Thyroid gland (tissue), 4 donors: Measurements from ENCODE around the gene ODAD3. TPM values are rescaled to one million over a fixed set of nuclear protein-coding genes. Genes with fewer than 3 reads are reported as not detected.

ENCODE experiments used
- DNase-seq, 2 donors: peaks; one replicate each; pipeline ENCODE4 v3.0.0-alpha.2; 2019
- H3K27ac ChIP-seq, 3 donors: fragments of 200-600 bp; sonication (generic); 1 replicate in 2 of 3; 2 replicates in 1 of 3; pipeline ENCODE4 v1.5.1; 2016 to 2019; ENCODE audit warnings: mild to moderate bottlenecking in 1 of 3, moderate library complexity in 1 of 3
- H3K27me3 ChIP-seq: fragments of 200-600 bp; sonication (generic); one replicate; pipeline ENCODE4 v1.5.1; 2019
- H3K36me3 ChIP-seq, 2 donors: fragments of 200-600 bp; sonication (generic); one replicate each; pipeline ENCODE4 v1.5.1; 2016 to 2019
- H3K4me1 ChIP-seq, 2 donors: fragments of 200-600 bp; sonication (generic); one replicate each; pipeline ENCODE4 v1.5.1; 2017 to 2019
- H3K4me3 ChIP-seq, 3 donors: fragments of 200-600 bp; sonication (generic); replicated peaks in 1 of 3; 1 replicate in 2 of 3; 2 replicates in 1 of 3; pipeline ENCODE4 v1.5.1; 2016; ENCODE audit warnings: mild to moderate bottlenecking in 1 of 3
- H3K9me3 ChIP-seq: fragments of 200-600 bp; sonication (generic); one replicate; pipeline ENCODE4 v1.5.1; 2017
- CTCF ChIP-seq, 6 experiments: fragments of 200-600 bp in 3 of 6; fragments of 450-650 bp in 3 of 6; sonication (generic) in 3 of 6; IDR thresholded peaks; one replicate each; pipeline ENCODE4 v1.5.1; 2016 to 2019; ENCODE audit warnings: antibody characterized with exemption in 6 of 6, mild to moderate bottlenecking in 2 of 6, inconsistent platforms in 1 of 6, moderate library complexity in 1 of 6
- POLR2A ChIP-seq, 2 donors: fragments of 450-650 bp; IDR thresholded peaks; one replicate each; pipeline ENCODE4 v1.6.1; 2017; ENCODE audit warnings: antibody characterized with exemption in 2 of 2, mild to moderate bottlenecking in 2 of 2, moderate library complexity in 1 of 2
- WGBS, 2 donors: methylation state at CpG; one replicate each; pipeline ENCODE4 v1.1.5; 2017; 5-methylcytosine and 5-hydroxymethylcytosine counted together
- intact Hi-C: fragments of 100-400 bp; cut with DNase I; formaldehyde crosslinking; loops from one replicate; pipeline ENCODE4 v1.15.1; 2023
- total RNA-seq, 4 donors: library from RNA; depleted of rRNA; stranded (reverse); fragments of >200 nt; gene quantifications; one replicate each; pipeline ENCODE4 v1.2.3, GENCODE V29; 2016

The ODAD3 gene
- total RNA-seq = 1 to 10 TPM in 3 of 4 donors, under 1 TPM in 1; 0.96 to 6.8 (median 3.8) TPM

DNA sequence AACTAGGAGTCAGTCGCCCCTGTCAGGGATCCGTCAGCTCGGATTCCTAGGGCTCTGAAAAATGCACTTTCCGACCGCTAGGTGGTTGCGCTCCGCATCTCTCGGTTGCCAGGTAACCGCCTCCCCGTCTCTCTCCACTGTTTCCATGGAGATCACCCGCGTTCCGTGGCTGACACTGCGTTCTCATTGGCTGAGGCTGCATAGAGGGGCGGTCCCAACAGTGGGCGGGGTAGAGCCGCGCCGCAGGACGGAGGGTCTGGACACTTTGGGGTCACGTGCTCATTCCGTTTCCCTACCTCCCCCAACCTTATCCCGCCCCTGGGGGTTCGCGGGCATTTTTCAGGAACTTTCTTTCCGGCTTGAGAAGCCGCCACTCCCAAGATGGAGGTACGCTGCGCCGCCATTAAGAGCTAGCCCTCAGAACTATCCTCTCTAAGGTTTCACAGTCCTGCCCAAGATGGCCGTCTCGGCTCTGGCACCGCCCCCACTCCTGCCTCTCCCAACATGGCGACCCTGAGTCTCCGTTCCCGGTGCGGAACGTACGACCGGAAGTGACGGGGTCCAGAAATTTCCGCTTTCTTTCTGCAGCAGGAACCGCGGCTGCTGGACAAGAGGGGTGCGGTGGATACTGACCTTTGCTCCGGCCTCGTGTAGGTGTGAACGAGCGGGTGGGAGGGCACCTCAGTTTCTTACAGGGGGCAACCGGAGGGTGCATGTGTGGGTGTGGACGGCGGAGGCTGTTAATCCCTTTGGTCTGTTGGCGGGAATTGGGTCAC lies at the start of gene ODAD3, which contains the start of gene PRKCSH:
TSS of gene ODAD3 (minus strand) at position 65 of the 776 bp plus-strand sequence. CDS start 105 bp downstream, outside the sequence.
TSS of gene PRKCSH (plus strand) at position 579 of the 776 bp plus-strand sequence. CDS start 483 bp downstream, outside the sequence.
- peak in 1 of 2 donors; percentile 66 for TF ChIP-seq POLR2A (IDR thresholded peaks at IDR 0.05)
- peak; percentile 75 to 99 (median 96) for TF ChIP-seq CTCF (IDR thresholded peaks at IDR 0.05)
- intact Hi-C loops = loop anchor here (5.0 kb wide), 1 partner anchor 53 kb away; the partner anchor contains the start of gene EPOR
- Histone ChIP-seq H3K27ac (peak within 1 kb of the TSS; percentile 16 to 80 (median 56)), H3K36me3 (peaks cover 19 to 24% of the 10 kb centered on the region in 2 donors), H3K4me3 (peak within 1 kb of the TSS; percentile 15 to 60 (median 51)), H3K9me3 (no peaks in the 10 kb centered on the region), H3K27me3 (no peaks in the 10 kb centered on the region), H3K4me1 (peaks cover 15 to 16% of the 10 kb centered on the region in 2 donors)
- DNase-seq = peak; percentile 100
- WGBS, 2 donors = 0 to 1% methylated on average over 25 to 30 of the region's 53 CpGs

DNA sequence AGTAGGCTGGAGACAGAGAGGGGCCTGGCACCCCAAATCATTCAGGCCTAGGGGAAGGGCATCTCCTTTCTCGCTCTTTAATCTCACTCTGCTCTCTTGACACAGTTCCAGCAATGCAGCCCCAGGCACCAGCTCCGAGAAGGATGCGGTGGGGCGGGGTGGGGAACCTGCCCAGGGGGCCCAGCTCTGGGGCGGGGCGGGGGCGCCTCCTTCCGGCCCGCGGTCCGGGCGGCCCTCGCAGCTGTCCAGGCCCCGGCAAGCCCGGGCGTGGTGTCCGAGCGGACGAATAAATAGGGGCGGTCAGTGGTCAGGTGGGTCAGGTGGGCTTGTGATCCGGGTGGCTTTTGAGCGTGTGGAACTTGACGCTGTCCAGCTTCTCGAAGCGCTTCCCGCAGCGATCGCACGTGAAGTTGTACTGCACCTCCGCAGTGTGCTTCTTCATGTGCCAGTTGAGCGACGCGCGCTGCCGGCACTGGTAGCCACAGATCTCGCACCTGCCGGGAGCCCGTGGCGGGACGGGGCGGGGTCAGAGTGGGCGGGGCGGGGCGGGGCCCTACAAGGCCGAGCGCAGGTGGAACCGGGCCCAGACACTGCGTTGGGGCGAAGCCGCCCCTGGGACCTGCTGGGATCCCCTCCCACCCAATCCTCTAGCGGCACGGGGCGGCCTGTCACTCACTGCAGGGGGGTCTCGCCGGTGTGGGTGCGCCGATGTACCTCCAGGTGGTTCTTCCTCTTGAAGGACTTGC lies 48.6 kb upstream of the ODAD3 start:
- peaks cover 0 to 37% of the 10 kb centered on the region in 2 donors for H3K4me1 ChIP-seq
- peaks cover 7 to 20% of the 10 kb centered on the region in 2 donors for H3K36me3 ChIP-seq
- WGBS, 2 donors = 76 to 82% methylated on average over 22 to 36 of the region's 57 CpGs
- no peak for DNase-seq
- H3K9me3 ChIP-seq = no peaks in the 10 kb centered on the region
- TF ChIP-seq CTCF (IDR thresholded peaks at IDR 0.05) (no peak), POLR2A (IDR thresholded peaks at IDR 0.05) (no peak)
- intact Hi-C loops = loop anchor here (5.0 kb wide), 1 partner anchor 186 kb away; the partner anchor contains the start of gene TSPAN16
- H3K4me3 ChIP-seq = no peak overlapping the region
- peaks cover 24% of the 10 kb centered on the region for H3K27me3 ChIP-seq
- no peak overlapping the region for H3K27ac ChIP-seq

DNA sequence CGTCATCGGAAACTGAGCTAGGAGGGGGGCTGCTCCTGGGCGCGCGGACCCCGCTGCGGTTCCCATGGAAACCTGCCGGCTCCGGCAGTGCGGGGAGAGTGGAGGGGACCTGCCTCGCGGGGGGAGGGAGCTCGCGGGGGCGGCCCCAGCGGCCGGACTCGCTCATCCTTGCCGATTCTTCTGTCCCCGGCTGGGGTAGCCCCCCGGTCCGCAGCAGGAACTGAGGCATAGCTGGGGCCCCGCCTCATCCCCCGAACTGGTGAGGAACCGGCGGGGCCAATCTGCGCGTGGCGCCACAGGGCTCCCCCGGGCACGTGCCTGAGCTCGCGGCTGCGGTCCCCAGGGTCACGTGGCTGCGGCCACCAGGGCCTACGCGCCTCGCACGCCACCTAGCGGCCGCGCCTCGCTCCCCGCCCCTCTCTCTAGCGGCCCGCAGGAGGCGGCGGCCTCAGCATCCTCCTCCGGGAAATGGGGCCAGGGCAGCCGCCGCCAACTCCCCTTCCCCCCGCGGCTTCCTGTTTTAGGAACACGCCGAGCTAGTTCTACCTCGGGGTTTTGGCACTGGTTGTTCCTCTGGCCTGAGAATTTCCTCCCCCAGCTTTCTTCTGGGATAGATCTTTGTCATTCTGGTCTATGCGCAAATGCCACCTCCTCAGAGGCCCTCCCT lies 47.6 kb upstream of the ODAD3 start:
- Histone ChIP-seq H3K9me3 (no peaks in the 10 kb centered on the region), H3K27ac (no peak overlapping the region), H3K27me3 (peaks cover 24% of the 10 kb centered on the region), H3K4me1 (peaks cover 0 to 37% of the 10 kb centered on the region in 2 donors), H3K4me3 (no peak overlapping the region), H3K36me3 (peaks cover 6 to 17% of the 10 kb centered on the region in 2 donors)
- intact Hi-C loops = loop anchor here (5.0 kb wide), 1 partner anchor 185 kb away; the partner anchor contains the start of gene TSPAN16
- 6 to 12% methylated on average over 9 to 16 of the region's 58 CpGs for WGBS, 2 donors
- TF ChIP-seq POLR2A (IDR thresholded peaks at IDR 0.05) (no peak), CTCF (IDR thresholded peaks at IDR 0.05) (peak; percentile 58 to 96 (median 94))
- DNase-seq = peak; percentile 76 to 78

DNA sequence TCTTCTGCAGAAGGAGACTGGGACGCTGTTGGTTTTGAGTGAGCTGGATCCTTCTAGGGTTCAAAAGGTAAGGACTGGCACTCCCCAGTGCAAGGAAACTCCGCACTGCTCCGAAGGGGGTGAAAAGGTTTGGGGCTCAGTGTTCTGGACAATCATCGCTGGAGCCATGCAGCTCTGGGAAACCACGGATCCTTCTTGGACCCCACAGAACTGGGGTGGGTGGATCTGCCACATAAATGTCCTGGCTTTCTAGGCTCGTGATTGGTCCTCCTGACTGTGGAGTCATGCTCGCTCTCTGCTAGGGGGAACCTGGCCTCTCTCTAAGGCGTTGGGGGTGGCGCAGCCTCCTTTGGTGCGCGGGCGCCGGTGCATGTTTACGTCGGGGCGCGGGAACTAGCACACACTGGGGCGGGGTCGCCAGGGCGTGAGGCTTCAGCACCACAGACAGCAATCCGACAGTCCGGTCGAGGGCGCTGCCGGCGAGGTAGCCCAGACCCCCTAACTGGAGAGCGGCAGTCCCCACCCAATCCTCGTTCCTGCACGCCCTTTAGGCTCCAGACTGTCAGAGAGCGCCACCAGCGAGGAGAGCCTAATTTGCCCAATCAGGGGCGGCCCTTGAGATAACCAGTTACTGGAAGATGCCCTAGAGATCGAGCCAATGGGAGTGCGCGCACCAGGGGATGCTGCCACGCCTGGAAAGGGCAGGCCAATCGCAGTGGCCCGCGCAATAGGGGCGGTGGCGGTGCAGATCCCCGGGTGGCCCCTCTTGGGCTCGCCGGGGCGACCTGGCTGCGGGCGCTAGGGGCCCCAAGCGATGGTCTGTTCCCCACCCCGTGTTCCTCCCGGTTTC lies 46.8 kb upstream of the ODAD3 start:
- no peaks in the 10 kb centered on the region for H3K9me3 ChIP-seq
- peaks cover 3 to 13% of the 10 kb centered on the region in 2 donors for H3K36me3 ChIP-seq
- no peak overlapping the region for H3K27ac ChIP-seq
- H3K4me1 ChIP-seq = peaks cover 0 to 37% of the 10 kb centered on the region in 2 donors
- WGBS, 2 donors = 6 to 18% methylated on average over 6 to 19 of the region's 50 CpGs
- intact Hi-C loops = loop anchor here (5.0 kb wide), 1 partner anchor 184 kb away; the partner anchor contains the start of gene TSPAN16
- TF ChIP-seq POLR2A (IDR thresholded peaks at IDR 0.05) (no peak), CTCF (IDR thresholded peaks at IDR 0.05) (no peak)
- peak; percentile 46 to 50 for DNase-seq
- peaks cover 24% of the 10 kb centered on the region for H3K27me3 ChIP-seq
- no peak overlapping the region for H3K4me3 ChIP-seq
